Stomach (tissue), 9 donors: ENCODE results near the gene SPAG6. TPM values are rescaled to one million over a fixed set of nuclear protein-coding genes. Genes with fewer than 3 reads are reported as not detected.

Experiments
- DNase-seq, 2 donors: peaks; one replicate each; pipeline versions ENCODE4 v3.0.0 to v3.0.0-alpha.2; 2013 to 2019
- H3K27ac ChIP-seq, 5 donors: fragments of 200-600 bp in 4 of 5; sonication (generic) in 4 of 5; one replicate each; pipeline ENCODE4 v1.5.1; 2013 to 2019; ENCODE audit warnings: mild to moderate bottlenecking in 1 of 5, moderate library complexity in 1 of 5
- H3K27me3 ChIP-seq, 3 donors: fragments of 200-600 bp; sonication (generic); one replicate each; pipeline ENCODE4 v1.5.1; 2017 to 2019; ENCODE audit warnings: mixed run types in 1 of 3
- H3K36me3 ChIP-seq, 4 donors: fragments of 200-600 bp; sonication (generic); 1 replicate in 3 of 4; 2 replicates in 1 of 4; pipeline ENCODE4 v1.5.1; 2016 to 2019
- H3K4me1 ChIP-seq, 4 donors: fragments of 200-600 bp; sonication (generic); one replicate each; pipeline ENCODE4 v1.5.1; 2016 to 2019
- H3K4me3 ChIP-seq, 4 donors: fragments of 200-600 bp; sonication (generic) in 3 of 4; one replicate each; pipeline ENCODE4 v1.5.1; 2016 to 2019; ENCODE audit warnings: mild to moderate bottlenecking in 1 of 4
- H3K9me3 ChIP-seq, 4 donors: fragments of 200-600 bp; sonication (generic); one replicate each; pipeline ENCODE4 v1.5.1; 2016 to 2019
- CTCF ChIP-seq, 7 experiments: fragments of 450-650 bp in 4 of 7; fragments of 200-600 bp in 3 of 7; sonication (generic) in 3 of 7; IDR thresholded peaks; one replicate each; pipeline ENCODE4 v1.5.1; 2016 to 2019; ENCODE audit warnings: antibody characterized with exemption in 7 of 7, control low read depth in 2 of 7, mild to moderate bottlenecking in 1 of 7
- EP300 ChIP-seq: sonication (generic); formaldehyde crosslinking; IDR thresholded peaks from one replicate; pipeline ENCODE4 v1.6.1; 2017; ENCODE audit warnings: antibody characterized with exemption
- POLR2A ChIP-seq, 4 donors: fragments of 450-650 bp; IDR thresholded peaks; one replicate each; pipeline ENCODE4 v1.6.1; 2016; ENCODE audit warnings: antibody characterized with exemption in 4 of 4, control low read depth in 2 of 4, mild to moderate bottlenecking in 1 of 4, moderate library complexity in 1 of 4
- POLR2AphosphoS5 ChIP-seq, 3 donors: sonication (generic); formaldehyde crosslinking; IDR thresholded peaks; one replicate each; pipeline ENCODE4 v1.6.1; 2016; ENCODE audit warnings: antibody characterized with exemption in 3 of 3
- WGBS, 5 donors: extraction: QIAGEN DNeasy Blood & Tissue Kit in 3 of 5; methylation state at CpG; one replicate each; pipeline versions ENCODE4 v1.1.5 to v1.1.7; 2013 to 2018; 5-methylcytosine and 5-hydroxymethylcytosine counted together
- intact Hi-C: fragments of 100-400 bp; cut with DNase I; formaldehyde crosslinking; loops from one replicate; pipeline ENCODE4 v1.15.1; 2023; ENCODE audit warnings: low total_unique reads
- polyA plus RNA-seq, 3 donors: library from polyadenylated mRNA; stranded (reverse); fragments of 200-250 nt; gene quantifications; one replicate each; pipeline ENCODE4 v1.2.3, GENCODE V29; 2013
- total RNA-seq, 5 donors: library from RNA; depleted of rRNA; stranded (reverse); fragments of >200 nt; gene quantifications; one replicate each; pipeline versions ENCODE4 v1.1.0 to v1.2.3, GENCODE V29; 2014 to 2016
- donor health status: healthy with polysubstance abuse.
- donor health status: Bipolar disorder and iron deficiency.
- donor health status: healthy.

The SPAG6 gene
- total and polyA plus RNA-seq, 8 donors = not detected

- TF ChIP-seq EP300 (no peak), POLR2AphosphoS5 (IDR thresholded peaks at IDR 0.05) (no peak), CTCF (IDR thresholded peaks at IDR 0.05) (no peak), POLR2A (IDR thresholded peaks at IDR 0.05) (no peak)
- intact Hi-C loops = no loop called here
These were observed 27.0 kb downstream of the SPAG6 start for GRCh38 chr10:22372298-22372697.

GRCh38 chr10:22372917-22373316, 27.6 kb downstream of the SPAG6 start:
- WGBS, 5 donors = 75 to 86% (median 79%) methylated on average over 9 of the region's 9 CpGs
- no peaks in the 10 kb centered on the region for H3K9me3 ChIP-seq
- no peak overlapping the region for H3K4me3 ChIP-seq
- intact Hi-C loops = no loop called here
- H3K27ac ChIP-seq = no peak overlapping the region
- no peaks in the 10 kb centered on the region for H3K4me1 ChIP-seq
- TF ChIP-seq EP300 (no peak), POLR2AphosphoS5 (IDR thresholded peaks at IDR 0.05) (no peak), POLR2A (IDR thresholded peaks at IDR 0.05) (no peak), CTCF (IDR thresholded peaks at IDR 0.05) (no peak)
- no peaks in the 10 kb centered on the region for H3K36me3 ChIP-seq
- no peaks in the 10 kb centered on the region for H3K27me3 ChIP-seq
- DNase-seq = peak in 1 of 2 donors; percentile 16

More at GRCh38 chr10:22372298-22372697, 27.0 kb downstream of the SPAG6 start:
- no peaks in the 10 kb centered on the region for H3K9me3 ChIP-seq
- 91 to 97% (median 94%) methylated on average over 6 of the region's 6 CpGs for WGBS, 5 donors
- no peaks in the 10 kb centered on the region for H3K4me1 ChIP-seq
- H3K27me3 ChIP-seq = no peaks in the 10 kb centered on the region
- H3K36me3 ChIP-seq = no peaks in the 10 kb centered on the region
- no peak for DNase-seq
- H3K4me3 ChIP-seq = no peak overlapping the region
- no peak overlapping the region for H3K27ac ChIP-seq

DNA sequence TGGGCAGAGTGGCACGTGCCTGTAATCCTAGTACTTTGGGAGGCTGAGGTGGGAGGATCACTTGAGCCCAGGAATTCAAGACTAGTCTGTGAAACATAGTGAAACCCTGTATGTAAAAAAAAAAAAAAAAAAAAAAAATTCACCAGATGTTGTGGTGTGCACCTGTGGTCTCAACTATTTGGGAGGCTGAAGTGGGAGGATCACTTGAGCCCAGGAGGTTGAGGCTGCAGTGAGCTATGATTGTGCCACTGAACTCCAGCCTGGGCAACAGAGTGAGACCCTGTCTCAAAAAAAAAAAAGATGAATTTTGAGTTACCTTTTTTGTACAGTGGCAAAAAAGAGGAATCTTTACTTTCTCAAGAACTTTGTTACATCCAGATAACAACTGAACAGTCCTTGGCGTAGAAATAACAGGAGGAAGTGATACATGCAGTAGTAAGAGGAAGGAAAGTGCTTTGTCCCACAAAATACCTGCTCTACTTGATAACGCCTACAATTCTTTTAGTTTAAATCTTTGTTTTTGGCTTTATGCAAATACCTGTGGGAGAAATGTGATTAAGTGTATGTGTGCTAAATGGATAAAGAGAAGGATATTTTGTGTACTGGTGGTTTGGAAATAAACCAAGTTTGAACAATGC, 29.3 kb downstream of the SPAG6 start:
- Histone ChIP-seq H3K27ac (no peak overlapping the region), H3K4me1 (no peaks in the 10 kb centered on the region), H3K4me3 (no peak overlapping the region), H3K36me3 (no peaks in the 10 kb centered on the region), H3K27me3 (no peaks in the 10 kb centered on the region), H3K9me3 (no peaks in the 10 kb centered on the region)
- intact Hi-C loops = no loop called here
- WGBS, 5 donors = 51 to 61% (median 55%) methylated on average over 3 of the region's 3 CpGs
- no peak for DNase-seq
- no peak for TF ChIP-seq EP300
- TF ChIP-seq POLR2A (IDR thresholded peaks at IDR 0.05) = no peak
- TF ChIP-seq POLR2AphosphoS5 (IDR thresholded peaks at IDR 0.05) = no peak
- no peak for TF ChIP-seq CTCF (IDR thresholded peaks at IDR 0.05)

DNA sequence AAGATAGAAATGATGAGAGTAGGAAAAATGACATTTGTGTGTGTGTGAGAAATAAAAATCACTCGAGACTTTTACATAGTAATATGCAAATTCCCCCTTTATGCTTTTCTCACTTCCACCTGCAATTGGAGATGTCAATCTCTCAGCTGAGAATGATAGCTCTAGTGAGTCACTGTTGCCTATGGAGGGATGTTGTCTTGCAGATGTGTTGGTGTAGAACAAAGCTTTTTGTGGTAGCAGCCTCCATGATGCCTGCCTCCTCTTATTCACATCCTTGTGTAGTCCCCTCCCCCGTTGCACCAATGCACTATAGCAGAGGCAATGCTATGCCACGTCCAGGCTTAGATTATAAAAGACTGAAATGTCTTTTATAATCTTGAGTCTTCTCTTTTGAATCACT, 33.8 kb downstream of the SPAG6 start:
- Histone ChIP-seq H3K9me3 (no peaks in the 10 kb centered on the region), H3K27me3 (no peaks in the 10 kb centered on the region), H3K27ac (no peak overlapping the region), H3K4me3 (no peak overlapping the region), H3K36me3 (no peaks in the 10 kb centered on the region), H3K4me1 (no peaks in the 10 kb centered on the region)
- DNase-seq = no peak
- TF ChIP-seq POLR2AphosphoS5 (IDR thresholded peaks at IDR 0.05) = no peak
- no peak for TF ChIP-seq POLR2A (IDR thresholded peaks at IDR 0.05)
- no peak for TF ChIP-seq EP300
- no peak for TF ChIP-seq CTCF (IDR thresholded peaks at IDR 0.05)
- 78 to 89% (median 81%) methylated on average over 3 of the region's 3 CpGs for WGBS, 5 donors
- intact Hi-C loops = no loop called here
